HG02852 (cell line): ENCODE data around the gene SFRP5.

ENCODE experiments used
- ATAC-seq: cut with Tn5 transposase; IDR thresholded peaks from one replicate; pipeline ENCODE4 v1.9.1; 2021; ENCODE audit warnings: mild to moderate bottlenecking, moderate library complexity; ENCODE audit not compliant: unreplicated experiment

Gene SFRP5

DNA sequence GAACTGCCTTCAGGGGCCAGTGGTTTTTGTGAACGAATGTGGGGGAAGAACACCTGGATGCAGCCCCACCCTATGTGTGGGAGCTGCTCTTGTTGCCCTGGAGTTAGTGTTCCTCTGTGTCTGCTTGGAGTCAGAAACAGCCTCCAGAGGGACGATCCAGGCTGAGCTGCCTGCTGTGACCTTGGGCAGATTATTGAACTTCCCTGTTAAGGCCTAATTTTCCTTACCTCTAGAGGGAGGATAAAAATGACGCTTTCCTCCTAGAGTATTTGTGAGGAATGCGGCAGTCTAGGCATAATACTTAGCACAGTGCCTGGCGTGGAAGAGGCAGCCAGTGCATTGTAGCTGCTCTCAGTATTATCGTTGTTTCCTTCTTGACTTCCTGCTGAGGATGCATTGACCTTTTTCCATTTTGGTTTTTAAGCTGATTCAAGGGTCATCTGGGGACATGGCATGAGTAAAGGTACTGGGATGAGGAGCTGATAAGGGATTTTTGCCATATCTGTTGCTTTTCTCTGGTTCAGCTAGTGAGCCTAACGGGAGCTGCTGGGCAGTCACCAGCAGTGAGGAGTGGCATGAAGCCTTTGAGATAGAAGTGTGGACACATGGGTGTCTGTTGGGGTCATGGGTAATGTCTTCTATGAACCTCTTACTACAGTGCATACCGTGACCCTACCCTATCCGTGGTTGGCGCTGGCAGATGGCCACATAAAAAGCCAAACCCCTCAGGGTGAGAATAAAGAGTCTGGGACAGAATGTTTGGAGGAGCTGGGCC is 28.4 kb downstream of the SFRP5 start:
- no peak for ATAC-seq

DNA sequence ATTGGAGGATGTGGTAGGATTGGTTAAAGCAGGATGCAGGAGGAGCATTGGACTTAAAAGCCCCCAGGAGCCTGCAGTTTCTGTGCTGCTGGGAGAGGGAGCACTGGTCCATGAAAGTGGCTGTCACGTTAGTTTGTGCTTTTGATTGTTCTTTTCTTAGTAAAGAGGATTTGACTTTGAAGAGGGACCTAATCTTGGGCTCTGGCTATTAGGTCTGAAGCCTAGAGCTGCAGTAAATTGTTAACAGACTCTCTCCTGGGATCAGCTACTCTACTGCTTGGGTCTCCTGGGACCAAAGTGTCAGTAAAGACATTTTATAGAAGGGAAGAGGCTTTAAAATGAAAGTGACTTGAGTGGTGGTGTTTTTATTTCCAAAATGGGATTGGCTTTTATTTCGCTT is 31.2 kb downstream of the SFRP5 start:
- no peak for ATAC-seq

- ATAC-seq: no peak
Observed at GRCh38 chr10:97738616-97739015, 33.2 kb downstream of the SFRP5 start.

- peak; percentile 18 for ATAC-seq
Observed at GRCh38 chr10:97737770-97738265, 34.0 kb downstream of the SFRP5 start.

GRCh38 chr10:97736902-97737769 is 34.7 kb downstream of the SFRP5 start, which contains the start of gene ZFYVE27:
Gene ZFYVE27, plus strand, starts transcription at chr10:97737128. Its CDS starts 1,350 bp downstream, at chr10:97738478.
- peak; percentile 82 for ATAC-seq

DNA sequence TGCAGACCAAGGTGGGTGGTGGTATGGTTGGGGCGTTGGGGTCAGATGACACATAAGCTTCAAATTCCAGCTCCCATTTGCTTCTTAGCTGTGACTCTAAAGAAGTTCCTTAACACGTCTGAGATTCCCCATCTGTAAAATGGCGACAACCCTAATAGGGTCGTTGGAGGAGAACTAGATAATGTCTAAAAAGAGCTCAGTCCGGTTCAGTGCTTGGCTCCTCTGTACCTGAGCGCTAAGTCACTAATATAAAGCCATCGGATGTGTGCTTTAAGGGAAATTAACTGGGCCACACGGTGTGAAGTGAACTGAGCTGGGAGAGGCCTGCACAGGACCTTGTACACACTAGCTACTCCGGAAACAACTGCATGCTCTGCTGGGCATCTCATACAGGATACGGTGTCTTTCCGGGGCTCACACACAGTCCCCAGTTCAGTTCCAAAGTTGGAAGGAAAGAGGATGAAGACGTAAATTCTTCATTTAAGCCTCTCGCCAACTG is 35.3 kb downstream of the SFRP5 start:
- peak; percentile 22 for ATAC-seq

DNA sequence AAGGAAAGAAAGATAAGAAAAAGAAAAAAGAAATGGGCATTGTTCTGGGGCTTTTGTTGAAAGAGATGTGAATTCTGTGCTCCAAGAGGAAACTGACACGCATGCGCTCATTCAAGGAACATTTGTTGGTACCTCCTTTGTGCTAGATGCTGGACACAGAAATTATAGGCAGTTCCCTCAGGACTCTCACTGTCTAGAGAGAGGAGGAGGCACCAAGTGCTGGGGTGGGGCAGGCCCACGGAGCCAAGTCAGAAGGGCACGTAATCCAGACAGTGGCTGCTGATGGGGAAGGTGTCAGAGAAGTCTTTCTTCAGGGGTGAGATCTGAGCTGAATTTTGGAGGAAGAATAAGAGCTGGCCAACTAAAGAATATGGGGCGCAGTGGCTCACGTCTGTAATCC is 37.8 kb downstream of the SFRP5 start:
- ATAC-seq: no peak

DNA sequence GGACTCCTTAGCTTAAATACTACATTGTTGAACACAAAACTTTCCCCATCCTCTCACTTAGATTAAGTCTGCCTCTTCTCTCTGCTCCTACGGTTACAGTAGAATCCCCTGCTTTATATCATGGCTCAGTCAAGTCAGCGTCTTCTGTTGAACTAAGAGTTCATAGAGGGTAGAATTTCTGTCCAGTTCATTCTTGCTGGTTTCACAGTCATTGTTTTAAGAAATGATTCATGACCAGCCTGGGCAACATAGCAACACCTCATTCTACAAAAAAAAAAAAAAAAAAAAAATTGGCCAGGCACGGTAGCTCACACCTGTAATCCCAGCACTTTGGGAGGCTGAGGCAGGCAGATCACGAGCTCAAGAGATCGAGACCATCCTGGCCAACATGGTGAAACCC is 38.5 kb downstream of the SFRP5 start:
- ATAC-seq: no peak

DNA sequence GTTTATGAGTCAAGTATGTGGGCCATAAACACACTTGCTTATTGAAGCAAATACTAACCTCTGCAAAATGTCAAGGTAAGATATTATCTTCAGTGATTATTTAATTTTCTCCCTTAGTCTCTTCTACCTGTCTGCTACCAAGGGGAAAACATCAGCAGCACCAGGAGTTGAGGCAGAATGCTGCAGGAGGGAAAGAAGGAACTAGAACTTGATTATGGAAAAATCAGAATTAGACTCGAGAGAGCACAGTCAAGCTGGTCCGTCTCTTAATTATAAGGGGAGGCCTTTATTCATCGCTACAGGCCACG is 39.8 kb downstream of the SFRP5 start:
- no peak for ATAC-seq

DNA sequence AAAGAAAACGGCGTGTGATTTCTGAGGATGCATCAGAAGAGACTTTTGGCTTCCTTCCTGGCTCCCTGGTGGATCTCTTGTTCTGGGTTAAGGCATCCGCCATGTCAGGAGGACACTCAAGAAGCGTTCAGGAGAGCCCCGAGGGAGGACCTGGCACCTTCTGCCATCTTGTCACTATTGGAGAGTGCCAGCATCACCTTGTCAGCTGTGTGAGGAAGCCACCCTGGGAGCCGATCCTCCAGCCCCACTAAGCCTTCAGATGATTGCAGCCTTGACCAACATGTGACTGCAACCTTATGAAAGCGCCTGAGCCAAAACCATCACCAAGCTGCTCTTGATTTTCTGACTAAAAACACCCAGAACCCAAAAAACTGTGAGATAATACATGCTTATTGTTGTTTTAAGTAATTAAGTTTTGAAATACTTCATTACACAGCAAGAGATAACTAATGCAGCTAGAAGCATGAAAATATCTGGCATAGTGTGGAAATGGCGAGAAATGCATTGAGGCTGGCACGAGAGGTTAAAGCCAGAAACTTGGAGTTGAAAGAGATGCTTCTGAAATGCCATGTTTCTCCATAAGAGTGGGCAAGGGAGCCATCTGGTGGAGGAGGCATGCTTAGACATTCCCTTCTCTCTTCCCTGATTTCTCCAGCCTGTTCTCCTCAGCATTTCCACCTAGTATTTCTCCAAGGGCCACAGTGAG is 40.3 kb downstream of the SFRP5 start:
- no peak for ATAC-seq

DNA sequence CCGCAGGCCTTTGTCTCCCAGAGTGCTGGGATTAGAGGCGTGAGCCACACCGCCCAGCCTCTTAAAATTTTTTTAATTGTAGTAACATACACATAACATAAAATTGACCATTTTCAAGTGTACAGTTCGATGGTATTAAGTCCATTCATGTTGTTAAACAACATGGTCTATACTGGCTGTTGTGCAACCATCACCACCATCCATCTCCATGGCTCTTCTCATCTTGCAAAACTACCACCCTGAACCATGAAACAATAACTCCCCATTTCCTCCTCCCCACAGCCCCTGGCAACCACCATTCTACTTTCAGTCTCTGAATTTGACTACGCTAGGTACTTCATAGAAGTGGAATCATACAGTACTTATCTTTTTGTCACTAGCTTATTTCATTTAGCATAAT is 42.8 kb downstream of the SFRP5 start:
- no peak for ATAC-seq

DNA sequence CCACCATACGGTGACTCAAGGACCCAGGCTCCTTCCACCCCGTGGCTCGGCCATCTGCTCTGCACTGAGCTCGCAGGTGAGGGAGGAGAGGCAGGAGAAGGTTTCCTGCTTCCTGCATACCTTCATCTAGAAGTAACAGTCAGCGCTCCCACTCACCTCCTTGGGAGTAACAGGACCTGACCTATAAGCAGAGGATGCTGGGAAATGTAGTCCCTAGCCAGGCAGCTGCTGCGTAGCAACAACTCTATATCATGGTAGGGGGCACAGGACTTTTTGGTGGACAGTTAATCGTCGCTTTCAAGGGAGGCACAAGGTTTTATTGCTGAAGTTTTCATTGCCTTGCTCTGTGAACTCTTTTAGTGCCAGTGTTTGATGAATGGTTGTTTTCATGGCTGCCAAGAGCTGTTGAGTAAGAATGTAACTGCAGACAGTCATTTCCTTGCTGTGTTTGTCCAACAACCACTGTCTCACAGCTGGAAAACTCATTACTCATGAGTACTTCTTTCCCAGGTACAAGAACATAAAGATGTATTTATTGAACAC is 45.1 kb downstream of the SFRP5 start:
- no peak for ATAC-seq

DNA sequence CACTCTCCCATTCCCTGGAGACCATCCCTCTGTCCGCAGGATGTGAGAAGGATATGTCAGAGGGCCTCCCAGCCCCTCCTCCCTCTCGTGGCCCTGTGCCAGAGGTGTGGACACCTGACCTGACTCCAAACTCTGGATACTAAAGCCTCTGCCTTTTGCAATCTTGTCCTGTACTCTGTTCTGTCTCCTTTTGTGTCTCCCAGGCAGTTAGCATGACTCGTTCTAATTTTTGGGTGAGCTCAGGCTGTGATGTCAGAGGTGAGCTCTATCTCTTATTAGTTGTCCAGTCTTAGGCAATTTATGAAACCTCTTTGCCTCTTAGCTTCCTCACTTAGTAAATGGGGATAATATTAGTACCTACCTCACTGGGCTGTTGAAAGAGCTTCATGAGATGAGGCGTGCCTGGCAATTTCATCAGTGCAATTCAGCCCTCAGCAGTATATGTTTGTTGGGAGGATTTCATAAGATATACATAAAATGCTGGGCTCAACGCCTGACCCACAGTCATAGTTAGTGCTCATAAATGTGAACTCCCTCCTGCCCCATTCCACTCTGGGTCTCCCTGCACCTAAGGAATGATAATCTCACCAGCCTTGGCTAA is 47.4 kb downstream of the SFRP5 start:
- no peak for ATAC-seq

DNA sequence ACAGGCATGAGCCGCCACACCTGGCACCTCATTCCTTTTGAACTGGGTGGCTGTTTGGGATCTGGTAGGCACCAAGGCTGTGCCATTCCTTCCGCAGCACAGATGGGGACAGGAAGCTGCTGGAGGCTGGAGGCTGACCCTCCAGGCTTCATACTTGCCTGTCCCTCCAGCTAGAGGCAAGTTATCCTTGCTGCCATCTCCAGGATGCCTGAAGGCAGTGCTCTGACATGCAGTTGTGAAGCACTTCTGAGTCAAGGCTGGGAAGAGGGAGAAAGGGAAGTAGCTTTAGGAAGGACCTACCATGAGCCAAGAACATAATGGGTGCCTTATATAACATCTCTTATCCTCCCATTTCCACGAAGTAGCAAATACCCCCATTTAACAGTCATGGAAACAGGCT is 48.8 kb downstream of the SFRP5 start:
- no peak for ATAC-seq

- no peak for ATAC-seq
Observed at GRCh38 chr10:97721871-97722780, 49.7 kb downstream of the SFRP5 start.

DNA sequence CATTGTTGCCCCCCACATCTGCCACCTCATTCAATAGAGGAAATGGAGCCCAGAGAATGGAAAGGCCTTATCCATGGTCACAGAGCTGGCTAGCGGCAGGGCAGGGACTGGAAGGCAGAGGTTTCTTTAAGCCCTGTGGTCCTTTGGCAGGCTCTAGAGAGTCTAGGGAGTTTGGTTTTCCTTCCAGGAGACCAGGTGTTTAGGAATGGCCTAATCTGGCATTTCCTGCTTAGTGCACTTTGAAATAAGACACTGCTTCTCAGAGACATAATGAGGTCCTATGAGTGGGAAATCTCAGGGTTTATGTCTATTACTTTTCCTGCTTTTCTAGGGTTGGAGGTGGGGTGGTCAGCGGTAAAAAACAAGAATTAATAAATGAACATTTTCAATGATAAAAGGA is 52.2 kb downstream of the SFRP5 start:
- ATAC-seq: no peak

DNA sequence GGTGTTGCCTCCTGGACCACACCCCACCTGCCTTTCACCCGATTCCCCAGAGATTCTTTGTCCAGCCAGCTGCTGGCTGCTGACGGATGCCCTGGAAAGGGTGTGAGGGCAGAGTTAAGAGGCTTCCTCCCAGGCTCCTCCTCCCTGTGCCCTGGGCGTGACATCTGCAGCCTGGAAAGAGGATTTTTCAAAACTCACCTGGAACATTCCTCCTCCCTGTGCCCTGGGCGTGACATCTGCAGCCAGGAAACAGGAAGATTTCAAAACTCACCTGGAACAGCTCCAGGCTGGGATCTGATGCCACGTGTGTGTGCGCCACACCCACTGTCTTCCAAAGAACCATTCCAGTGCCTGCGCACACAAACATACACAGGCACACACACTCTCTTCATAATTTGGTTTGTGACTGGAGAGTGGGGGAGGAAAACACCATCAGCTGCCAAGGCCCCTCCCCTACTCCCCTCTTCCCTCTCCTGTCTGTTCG is 53.1 kb downstream of the SFRP5 start:
- no peak for ATAC-seq

DNA sequence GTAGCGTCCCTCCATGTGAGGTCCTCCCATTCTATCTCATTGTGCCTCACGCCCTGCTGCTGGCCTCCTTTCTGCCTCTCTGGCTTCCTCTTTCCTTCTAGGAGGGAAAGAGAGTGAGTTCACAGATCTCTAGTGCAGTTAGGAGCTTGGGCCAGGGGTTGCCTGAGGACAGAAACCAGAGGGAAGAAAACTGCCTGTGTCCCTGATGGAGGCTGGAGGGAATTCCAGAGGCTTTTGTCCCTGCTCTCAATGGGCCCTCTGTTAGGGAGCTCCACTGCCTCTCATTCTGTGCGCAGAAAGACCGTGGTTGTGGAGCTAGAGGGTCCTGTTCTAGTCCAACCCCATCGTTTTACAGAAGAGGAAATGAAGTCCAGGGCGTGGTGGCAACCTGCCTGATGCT is 53.6 kb downstream of the SFRP5 start:
- ATAC-seq: no peak

- no peak for ATAC-seq
Observed at GRCh38 chr10:97717627-97718026, 54.2 kb downstream of the SFRP5 start.
